CD4-positive, alpha-beta T cell treated with Interleukin-6 at 100 ng/mL for 8 hours (primary cell): ENCODE results near the gene PSTPIP2.
"Not testable (repeated sequence)": the region's sequence is repeated elsewhere in the genome, so short reads cannot be mapped to it uniquely, and the experiment has no call there.

ENCODE experiments used
- DNase-seq: peaks from one replicate; pipeline ENCODE4 v3.0.0-alpha.2; 2020; ENCODE audit warnings: mixed read lengths, low spot score

The PSTPIP2 gene

DNA sequence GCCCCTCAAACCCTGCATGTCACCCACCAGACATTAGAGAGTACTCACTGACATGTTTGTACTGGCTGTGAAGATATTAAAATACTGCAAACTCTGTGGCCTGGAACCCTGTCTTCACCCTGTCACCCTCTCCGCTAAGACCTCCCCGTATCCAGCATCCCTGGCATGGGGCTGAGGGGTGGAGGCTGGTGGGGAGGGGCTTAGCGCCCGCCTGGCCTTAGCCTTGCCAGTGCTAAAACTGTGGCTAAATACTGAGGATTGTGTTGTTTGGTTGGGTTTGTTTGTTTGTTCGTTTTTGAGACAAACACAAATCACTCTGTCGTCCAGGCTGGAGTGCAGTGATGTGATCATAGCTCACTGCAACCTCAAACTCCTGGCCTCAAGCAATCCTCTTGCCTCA lies 1.8 kb downstream of the PSTPIP2 start:
- no peak for DNase-seq

GRCh38 chr18:46069524-46069923 lies 2.5 kb downstream of the PSTPIP2 start:
- DNase-seq: no peak

DNA sequence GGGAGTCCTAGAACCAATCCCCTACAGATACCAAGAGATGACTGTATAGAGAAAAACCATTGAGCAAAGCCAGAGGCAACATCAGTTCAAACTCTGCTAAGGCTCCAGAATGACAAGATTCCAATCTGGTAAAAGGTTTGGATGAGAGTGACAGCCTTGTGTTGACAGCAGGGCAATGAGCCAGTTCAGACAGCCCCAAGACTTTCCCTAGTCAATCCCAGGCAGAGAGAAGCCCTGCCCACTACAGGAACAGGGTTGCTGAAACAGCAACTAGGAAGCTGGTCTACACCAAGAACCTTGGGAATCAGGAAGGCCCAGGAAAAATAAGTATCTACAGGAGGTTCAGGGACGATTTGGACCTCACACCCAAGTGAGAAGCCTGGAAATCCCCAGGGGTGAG lies 3.3 kb downstream of the PSTPIP2 start:
- DNase-seq: no peak

DNA sequence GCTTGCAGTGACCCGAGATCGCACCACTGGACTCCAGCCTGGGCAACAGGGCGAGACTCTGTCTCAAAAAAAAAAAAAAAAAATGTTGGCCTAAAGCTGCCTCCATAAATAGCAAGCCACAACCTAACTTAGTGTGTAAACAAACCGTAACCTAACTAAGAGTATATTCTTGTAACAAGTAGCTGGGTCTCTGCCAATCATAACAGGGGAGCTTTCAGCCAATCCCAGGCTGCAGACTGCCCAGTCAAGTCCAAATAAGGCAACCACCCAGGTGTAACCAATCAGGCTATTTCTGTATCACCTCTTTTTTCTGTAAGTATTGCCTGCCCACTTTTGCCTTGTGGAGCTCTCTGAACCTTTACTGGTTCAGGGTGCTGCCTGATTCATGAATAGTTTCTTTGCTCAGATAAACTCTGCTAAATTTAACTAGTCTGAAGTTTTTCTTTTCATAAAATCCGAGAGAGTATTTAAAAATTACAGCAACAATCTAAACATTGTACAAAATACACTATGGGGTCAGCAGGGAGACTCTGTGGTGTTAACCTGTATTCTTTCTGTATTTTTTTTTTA lies 4.5 kb downstream of the PSTPIP2 start:
- DNase-seq: no peak

GRCh38 chr18:46062781-46063180 lies 9.3 kb downstream of the PSTPIP2 start:
- DNase-seq: no peak

GRCh38 chr18:46061796-46062195 lies 10.3 kb downstream of the PSTPIP2 start:
- no peak for DNase-seq

GRCh38 chr18:46061387-46061786 lies 10.7 kb downstream of the PSTPIP2 start:
- DNase-seq: no peak

- DNase-seq: no peak
Observed at GRCh38 chr18:46060359-46060841, 11.7 kb downstream of the PSTPIP2 start.

DNA sequence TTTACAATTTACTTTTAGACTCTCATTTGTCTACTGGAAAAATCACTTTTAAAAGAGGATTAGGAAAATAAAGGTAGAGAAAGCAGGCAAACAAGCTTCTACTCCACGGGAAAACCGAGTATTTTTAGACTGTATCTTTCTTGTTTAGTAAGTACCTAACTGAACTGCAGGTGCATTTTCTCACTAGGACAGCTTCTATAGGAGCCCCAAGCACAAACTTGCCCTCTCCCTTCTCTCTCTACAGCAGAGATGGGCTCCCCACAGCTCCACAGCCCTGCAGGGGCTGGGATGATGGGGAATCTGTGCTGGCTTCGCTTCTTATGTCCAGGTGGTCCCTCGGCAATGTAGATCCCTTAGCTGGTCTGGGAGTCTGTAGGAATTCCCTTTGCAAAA lies 16.2 kb downstream of the PSTPIP2 start:
- no peak for DNase-seq

DNA sequence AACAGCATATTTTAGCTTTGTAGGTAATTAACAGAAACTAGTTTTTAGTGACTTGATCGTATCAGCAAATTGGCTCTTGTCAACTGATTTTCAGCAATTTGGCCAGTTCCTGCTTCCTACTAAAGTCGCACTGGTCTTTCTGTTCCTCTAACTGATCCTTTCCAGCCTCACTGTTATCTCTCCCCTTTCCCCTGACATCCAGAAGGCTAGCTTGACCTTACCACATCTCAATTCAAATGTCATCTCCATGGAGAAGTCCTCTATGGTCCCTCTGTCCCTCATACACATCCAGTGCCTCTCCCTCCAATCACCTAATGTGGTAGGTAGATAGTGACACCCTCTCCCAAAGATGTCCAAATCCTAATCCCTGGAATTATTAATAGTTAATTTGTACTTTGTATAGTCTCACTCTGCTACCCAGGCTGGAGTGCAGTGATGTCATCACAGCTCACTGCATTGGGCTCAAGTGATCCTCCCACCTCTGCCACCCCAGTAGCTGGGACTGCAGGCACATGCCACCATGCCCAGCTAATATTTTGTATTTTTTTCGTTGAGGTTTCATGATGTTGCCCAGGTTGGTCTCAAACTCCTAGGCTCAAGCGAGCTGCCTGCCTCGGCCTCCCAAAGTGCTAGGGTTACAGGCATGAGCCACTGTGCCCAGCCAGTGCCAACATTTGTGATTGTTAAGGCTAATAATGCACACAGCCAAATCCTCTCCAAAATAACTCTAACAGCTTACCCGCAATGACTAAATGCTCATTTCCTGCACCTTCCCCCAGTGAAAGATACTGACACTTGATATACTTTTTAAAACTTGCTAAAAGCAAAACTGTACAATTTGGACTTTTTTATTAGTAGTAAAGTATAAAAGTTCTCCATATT lies 16.9 kb downstream of the PSTPIP2 start:
- peak; percentile 31 for DNase-seq

DNA sequence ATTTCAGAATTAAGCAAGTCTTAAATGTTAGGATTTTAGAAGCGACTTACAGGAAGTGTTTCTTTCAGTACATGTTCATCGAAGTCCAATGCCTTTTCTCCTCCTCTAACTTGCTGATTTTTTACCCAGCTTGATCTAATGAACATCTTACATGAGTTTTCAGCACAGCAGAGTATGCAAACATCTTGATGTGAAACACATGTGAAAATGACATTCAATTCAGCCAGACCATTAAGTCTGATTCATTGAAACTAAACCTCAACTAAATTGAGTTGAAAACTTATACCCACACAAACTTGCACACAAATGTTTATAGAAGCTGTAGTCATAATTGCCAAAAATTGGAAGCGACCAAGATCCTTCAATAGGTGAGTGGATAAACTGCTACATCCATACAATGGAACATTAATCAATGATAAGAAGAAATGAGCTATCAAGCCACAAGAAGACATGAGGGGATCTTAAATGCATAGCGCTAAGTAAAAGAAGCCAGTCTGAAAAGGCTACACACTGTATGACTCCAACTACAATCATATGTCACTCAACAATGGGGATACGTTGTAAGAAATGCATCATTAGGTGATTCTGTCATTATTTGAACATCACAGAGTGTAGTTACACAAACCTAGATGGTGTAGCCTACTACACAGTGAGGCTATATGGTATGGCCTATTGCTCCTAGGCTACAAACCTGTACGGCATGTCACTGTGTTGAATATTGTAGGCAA lies 18.5 kb downstream of the PSTPIP2 start:
- no peak for DNase-seq

- no peak for DNase-seq
Observed at GRCh38 chr18:46051731-46052461, 20.2 kb downstream of the PSTPIP2 start.

DNA sequence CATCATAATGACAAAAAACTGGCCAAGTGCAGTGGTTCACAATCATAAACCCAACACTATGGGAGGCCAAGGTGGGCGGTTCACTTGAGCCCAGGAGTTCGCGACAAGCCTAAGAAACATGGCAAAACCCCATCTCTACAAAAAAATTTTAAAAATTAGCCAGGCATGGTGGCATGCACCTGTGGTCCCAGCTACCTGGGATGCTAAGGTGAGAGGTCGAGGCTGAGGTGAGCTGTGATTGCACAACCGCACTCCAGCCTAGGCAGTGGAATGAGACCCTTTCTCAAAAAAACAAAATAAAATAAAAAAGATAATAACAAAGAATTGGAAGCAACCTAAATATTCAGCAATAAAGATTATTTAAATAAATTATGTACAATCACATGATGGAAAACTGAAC lies 21.8 kb downstream of the PSTPIP2 start:
- no peak for DNase-seq

DNA sequence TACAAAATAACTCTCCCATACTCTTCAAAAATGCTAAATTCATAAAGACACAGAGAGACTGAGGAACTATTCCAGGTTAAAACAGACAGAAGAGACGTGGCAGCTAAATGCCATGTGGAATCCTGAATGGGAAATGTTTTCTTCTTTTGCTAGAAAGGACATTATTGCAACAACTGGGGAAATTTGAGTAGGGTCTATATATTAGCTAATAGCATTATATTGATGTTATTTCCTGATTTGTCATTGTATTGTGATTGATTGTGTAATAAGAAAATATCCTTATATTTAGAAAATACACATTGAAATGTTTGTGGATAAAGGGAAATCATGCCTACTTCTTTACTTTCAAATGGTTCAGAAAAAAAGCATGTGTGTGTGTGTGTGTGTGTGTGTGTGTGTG lies 23.4 kb downstream of the PSTPIP2 start:
- no peak for DNase-seq

- DNase-seq: not testable (repeated sequence)
Observed at GRCh38 chr18:46047369-46047768, 24.7 kb downstream of the PSTPIP2 start.

DNA sequence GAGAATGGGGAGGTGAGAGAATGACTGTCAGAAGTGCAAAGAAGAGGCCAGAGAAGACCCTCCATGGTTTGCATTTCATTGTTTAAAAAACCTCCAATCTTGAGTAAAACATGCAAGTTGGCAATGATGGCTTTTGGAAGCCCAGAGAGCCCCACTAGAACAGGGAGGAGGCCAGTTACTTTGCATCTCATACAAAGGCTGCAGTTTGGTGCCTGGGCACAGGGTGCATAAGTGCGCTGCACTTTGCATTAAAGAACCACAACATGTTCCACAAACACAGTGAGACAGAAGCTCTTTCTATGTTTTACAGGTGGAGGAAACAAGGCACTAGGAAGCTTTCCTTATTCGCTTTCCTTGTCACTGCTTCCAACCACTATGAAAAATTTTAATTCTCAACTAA lies 25.4 kb downstream of the PSTPIP2 start:
- DNase-seq: no peak

GRCh38 chr18:46046126-46046525 lies 25.9 kb downstream of the PSTPIP2 start:
- DNase-seq: no peak

GRCh38 chr18:46042571-46043123 lies 29.4 kb downstream of the PSTPIP2 start:
- no peak for DNase-seq

DNA sequence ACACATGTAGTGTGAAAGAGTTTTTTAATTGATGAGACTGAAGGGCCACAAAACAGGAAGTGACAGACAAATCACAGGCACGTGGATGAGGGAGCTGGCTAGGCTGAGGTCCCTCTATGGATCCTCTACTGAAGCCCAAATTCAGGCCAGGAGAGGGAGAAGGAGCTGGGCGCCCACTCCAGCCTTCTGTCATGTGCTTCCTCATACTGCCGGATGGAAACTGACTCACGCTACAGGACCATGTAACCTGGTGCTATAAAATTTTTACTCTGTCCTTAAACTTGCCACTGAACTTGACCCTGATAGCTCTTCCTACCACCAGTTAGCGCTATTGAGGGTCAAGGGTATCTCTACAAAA lies 31.3 kb downstream of the PSTPIP2 start:
- no peak for DNase-seq

DNA sequence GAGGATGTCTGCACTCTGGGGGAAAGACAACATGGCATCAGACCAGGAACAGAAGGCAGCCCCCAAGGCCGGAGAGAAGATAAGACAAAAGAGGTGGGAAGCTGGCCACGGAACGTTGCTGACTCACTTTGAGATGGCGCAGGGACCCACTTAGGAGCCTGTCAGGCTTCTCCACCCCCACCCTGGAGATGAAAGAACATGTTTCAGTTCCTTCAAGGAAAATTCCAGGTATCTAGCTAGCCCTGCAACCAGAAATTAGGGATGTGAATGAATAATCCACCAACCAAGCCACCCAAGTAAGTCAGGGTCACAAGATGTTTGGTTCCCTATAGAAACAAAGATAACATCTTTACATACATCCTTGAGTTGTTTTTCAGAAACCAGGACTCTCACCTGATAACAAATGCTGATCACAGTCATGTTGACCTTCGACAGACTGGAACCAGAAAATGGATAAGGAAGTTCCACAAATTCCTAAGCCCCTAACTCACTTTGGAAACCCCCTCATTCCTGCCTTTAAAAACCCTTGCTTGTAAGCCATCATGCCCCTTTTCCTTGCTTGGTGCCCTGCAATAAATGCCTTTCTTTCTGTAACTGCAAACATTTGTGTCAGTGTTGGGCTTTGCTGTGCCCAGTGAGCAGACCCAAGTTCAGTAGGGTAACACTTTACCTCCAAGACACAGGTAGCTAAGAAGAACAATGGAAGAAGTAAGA lies 31.9 kb downstream of the PSTPIP2 start:
- DNase-seq: no peak
